HepG2 (cell line): ENCODE measurements around the gene ALG11. TPM values are rescaled to one million over a fixed set of nuclear protein-coding genes. Genes with fewer than 3 reads are reported as not detected.

Experiments
- ATF1 ChIP-seq: IDR thresholded peaks from 2 replicates; pipeline ENCODE4 v1.6.1; 2016; ENCODE audit warnings: mild to moderate bottlenecking, control low read depth
- HNF4G ChIP-seq, 2 experiments: sonication (generic) in 1 of 2; formaldehyde crosslinking in 1 of 2; IDR thresholded peaks; 2 replicates each; pipeline versions ENCODE4 v1.4.0 to v1.6.1; 2011 to 2020; ENCODE audit warnings: borderline replicate concordance in 2 of 2, low read depth in 2 of 2, mild to moderate bottlenecking in 2 of 2, low read length in 1 of 2, missing genetic modification reagents in 1 of 2, moderate library complexity in 1 of 2
- MAFG ChIP-seq: sonication (generic); formaldehyde crosslinking; IDR thresholded peaks from 2 replicates; pipeline ENCODE4 v1.5.1; 2020; ENCODE audit warnings: mild to moderate bottlenecking, missing genetic modification reagents
- MATR3 ChIP-seq: sonication (generic); formaldehyde crosslinking; IDR thresholded peaks from 2 replicates; pipeline ENCODE4 v1.4.0; 2020; ENCODE audit warnings: missing genetic modification reagents
- SMARCE1 ChIP-seq: fragments of 450-650 bp; IDR thresholded peaks from 2 replicates; pipeline ENCODE4 v1.6.1; 2017; ENCODE audit warnings: borderline replicate concordance
- ZFP36L2 ChIP-seq: sonication (generic); formaldehyde crosslinking; IDR thresholded peaks from 2 replicates; pipeline ENCODE4 v1.4.0; 2020; ENCODE audit warnings: missing genetic modification reagents
- ZNF160 ChIP-seq: sonication (generic); formaldehyde crosslinking; IDR thresholded peaks from 2 replicates; pipeline ENCODE4 v1.8.0; 2022; ENCODE audit warnings: mild to moderate bottlenecking, inconsistent platforms, missing genetic modification reagents
- ZNF354B ChIP-seq: sonication (generic); formaldehyde crosslinking; IDR thresholded peaks from 2 replicates; pipeline ENCODE4 v1.8.0; 2022; ENCODE audit warnings: mild to moderate bottlenecking, missing genetic modification reagents
- ZNF660 ChIP-seq: sonication (generic); formaldehyde crosslinking; IDR thresholded peaks from 2 replicates; pipeline ENCODE4 v1.5.1; 2020; ENCODE audit warnings: mild to moderate bottlenecking, low read depth, missing genetic modification reagents, borderline replicate concordance
- polyA plus RNA-seq, 8 experiments: library from polyadenylated mRNA; depleted of rRNA in 3 of 8; stranded (reverse) in 7 of 8; unstranded in 1 of 8; fragments of >200 nt; fragmentation: Illumina TruSeq in 4 of 8; extraction: Trizol in 4 of 8; gene quantifications; 2 replicates each; pipeline versions ENCODE4 v1.2.1 to v1.2.3, GENCODE V29; 2011 to 2016; ENCODE audit warnings: low read depth in 4 of 8, missing spikeins in 1 of 8, mixed read lengths in 1 of 8; ENCODE audit not compliant: insufficient read depth in 1 of 8
- total RNA-seq, 5 experiments: library from RNA; depleted of rRNA; stranded (reverse); fragments of >200 nt; fragmentation: Illumina TruSeq; extraction: Trizol; gene quantifications; 2 replicates each; pipeline ENCODE4 v1.2.3, GENCODE V29; 2016; ENCODE audit warnings: low read depth in 1 of 5
- TF ChIP-seq, protein P1 (sequence below), 2 experiments: sonication (generic) in 1 of 2; formaldehyde crosslinking in 1 of 2; IDR thresholded peaks; 2 replicates each; pipeline versions ENCODE4 v1.6.1 to v1.9.0; 2014 to 2022; ENCODE audit warnings: antibody characterized with exemption in 1 of 2, borderline replicate concordance in 1 of 2, inconsistent platforms in 1 of 2, low read depth in 1 of 2, missing genetic modification reagents in 1 of 2
- TF ChIP-seq, protein P2 (sequence below): sonication (generic); formaldehyde crosslinking; IDR thresholded peaks from 2 replicates; pipeline ENCODE4 v1.4.0; 2020; ENCODE audit warnings: mild to moderate bottlenecking, missing genetic modification reagents
- TF ChIP-seq, protein P3 (sequence below): sonication (generic); formaldehyde crosslinking; IDR thresholded peaks from 2 replicates; pipeline ENCODE4; 2020; ENCODE audit warnings: missing genetic modification reagents, mild to moderate bottlenecking, borderline replicate concordance
- TF ChIP-seq, protein P4 (sequence below): sonication (generic); formaldehyde crosslinking; IDR thresholded peaks from 2 replicates; pipeline ENCODE4 v1.4.0; 2020; ENCODE audit warnings: mild to moderate bottlenecking, missing genetic modification reagents, borderline replicate concordance

ALG11 gene
- total and polyA plus RNA-seq, 2 of the 13 experiments (the other 11 are each of a cell fraction or from before 2014, with no cell fraction given) = 14.7 to 27.9 TPM

- TF ChIP-seq, protein P1, sequence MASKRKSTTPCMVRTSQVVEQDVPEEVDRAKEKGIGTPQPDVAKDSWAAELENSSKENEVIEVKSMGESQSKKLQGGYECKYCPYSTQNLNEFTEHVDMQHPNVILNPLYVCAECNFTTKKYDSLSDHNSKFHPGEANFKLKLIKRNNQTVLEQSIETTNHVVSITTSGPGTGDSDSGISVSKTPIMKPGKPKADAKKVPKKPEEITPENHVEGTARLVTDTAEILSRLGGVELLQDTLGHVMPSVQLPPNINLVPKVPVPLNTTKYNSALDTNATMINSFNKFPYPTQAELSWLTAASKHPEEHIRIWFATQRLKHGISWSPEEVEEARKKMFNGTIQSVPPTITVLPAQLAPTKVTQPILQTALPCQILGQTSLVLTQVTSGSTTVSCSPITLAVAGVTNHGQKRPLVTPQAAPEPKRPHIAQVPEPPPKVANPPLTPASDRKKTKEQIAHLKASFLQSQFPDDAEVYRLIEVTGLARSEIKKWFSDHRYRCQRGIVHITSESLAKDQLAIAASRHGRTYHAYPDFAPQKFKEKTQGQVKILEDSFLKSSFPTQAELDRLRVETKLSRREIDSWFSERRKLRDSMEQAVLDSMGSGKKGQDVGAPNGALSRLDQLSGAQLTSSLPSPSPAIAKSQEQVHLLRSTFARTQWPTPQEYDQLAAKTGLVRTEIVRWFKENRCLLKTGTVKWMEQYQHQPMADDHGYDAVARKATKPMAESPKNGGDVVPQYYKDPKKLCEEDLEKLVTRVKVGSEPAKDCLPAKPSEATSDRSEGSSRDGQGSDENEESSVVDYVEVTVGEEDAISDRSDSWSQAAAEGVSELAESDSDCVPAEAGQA (IDR thresholded peaks at IDR 0.05; ENCODE audit: low read depth) = peak; percentile 45
- TF ChIP-seq, protein P1 (CRISPR knock-in tag; IDR thresholded peaks at IDR 0.05; ENCODE audit: borderline replicate concordance) = 0 out of 2 replicates have a peak, but pooled peaks have one; percentile 30
- TF ChIP-seq ZFP36L2 (CRISPR knock-in tag) (no peak), MATR3 (no peak), ZNF660 (CRISPR knock-in tag) (no peak), SMARCE1 (no peak), ATF1 (CRISPR knock-in tag) (peak; percentile 83), HNF4G (IDR thresholded peaks at IDR 0.05; ENCODE audit: borderline replicate concordance, low read depth, low read length) (peak; percentile 98), HNF4G (CRISPR knock-in tag; IDR thresholded peaks at IDR 0.05; ENCODE audit: borderline replicate concordance, low read depth) (peak; percentile 100), ZNF354B (CRISPR knock-in tag) (no peak), MAFG (CRISPR knock-in tag) (peak; percentile 55; the same call in 1 of the 2 replicates), ZNF160 (CRISPR knock-in tag) (no peak)
- TF ChIP-seq, protein P2, sequence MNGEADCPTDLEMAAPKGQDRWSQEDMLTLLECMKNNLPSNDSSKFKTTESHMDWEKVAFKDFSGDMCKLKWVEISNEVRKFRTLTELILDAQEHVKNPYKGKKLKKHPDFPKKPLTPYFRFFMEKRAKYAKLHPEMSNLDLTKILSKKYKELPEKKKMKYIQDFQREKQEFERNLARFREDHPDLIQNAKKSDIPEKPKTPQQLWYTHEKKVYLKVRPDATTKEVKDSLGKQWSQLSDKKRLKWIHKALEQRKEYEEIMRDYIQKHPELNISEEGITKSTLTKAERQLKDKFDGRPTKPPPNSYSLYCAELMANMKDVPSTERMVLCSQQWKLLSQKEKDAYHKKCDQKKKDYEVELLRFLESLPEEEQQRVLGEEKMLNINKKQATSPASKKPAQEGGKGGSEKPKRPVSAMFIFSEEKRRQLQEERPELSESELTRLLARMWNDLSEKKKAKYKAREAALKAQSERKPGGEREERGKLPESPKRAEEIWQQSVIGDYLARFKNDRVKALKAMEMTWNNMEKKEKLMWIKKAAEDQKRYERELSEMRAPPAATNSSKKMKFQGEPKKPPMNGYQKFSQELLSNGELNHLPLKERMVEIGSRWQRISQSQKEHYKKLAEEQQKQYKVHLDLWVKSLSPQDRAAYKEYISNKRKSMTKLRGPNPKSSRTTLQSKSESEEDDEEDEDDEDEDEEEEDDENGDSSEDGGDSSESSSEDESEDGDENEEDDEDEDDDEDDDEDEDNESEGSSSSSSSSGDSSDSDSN (CRISPR knock-in tag) = peak; percentile 99
- TF ChIP-seq, protein P3, sequence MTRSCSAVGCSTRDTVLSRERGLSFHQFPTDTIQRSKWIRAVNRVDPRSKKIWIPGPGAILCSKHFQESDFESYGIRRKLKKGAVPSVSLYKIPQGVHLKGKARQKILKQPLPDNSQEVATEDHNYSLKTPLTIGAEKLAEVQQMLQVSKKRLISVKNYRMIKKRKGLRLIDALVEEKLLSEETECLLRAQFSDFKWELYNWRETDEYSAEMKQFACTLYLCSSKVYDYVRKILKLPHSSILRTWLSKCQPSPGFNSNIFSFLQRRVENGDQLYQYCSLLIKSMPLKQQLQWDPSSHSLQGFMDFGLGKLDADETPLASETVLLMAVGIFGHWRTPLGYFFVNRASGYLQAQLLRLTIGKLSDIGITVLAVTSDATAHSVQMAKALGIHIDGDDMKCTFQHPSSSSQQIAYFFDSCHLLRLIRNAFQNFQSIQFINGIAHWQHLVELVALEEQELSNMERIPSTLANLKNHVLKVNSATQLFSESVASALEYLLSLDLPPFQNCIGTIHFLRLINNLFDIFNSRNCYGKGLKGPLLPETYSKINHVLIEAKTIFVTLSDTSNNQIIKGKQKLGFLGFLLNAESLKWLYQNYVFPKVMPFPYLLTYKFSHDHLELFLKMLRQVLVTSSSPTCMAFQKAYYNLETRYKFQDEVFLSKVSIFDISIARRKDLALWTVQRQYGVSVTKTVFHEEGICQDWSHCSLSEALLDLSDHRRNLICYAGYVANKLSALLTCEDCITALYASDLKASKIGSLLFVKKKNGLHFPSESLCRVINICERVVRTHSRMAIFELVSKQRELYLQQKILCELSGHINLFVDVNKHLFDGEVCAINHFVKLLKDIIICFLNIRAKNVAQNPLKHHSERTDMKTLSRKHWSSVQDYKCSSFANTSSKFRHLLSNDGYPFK = peak; percentile 86
- TF ChIP-seq, protein P4, sequence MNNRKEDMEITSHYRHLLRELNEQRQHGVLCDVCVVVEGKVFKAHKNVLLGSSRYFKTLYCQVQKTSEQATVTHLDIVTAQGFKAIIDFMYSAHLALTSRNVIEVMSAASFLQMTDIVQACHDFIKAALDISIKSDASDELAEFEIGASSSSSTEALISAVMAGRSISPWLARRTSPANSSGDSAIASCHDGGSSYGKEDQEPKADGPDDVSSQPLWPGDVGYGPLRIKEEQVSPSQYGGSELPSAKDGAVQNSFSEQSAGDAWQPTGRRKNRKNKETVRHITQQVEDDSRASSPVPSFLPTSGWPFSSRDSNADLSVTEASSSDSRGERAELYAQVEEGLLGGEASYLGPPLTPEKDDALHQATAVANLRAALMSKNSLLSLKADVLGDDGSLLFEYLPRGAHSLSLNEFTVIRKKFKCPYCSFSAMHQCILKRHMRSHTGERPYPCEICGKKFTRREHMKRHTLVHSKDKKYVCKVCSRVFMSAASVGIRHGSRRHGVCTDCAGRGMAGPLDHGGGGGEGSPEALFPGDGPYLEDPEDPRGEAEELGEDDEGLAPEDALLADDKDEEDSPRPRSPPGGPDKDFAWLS (CRISPR knock-in tag) = no peak
These were observed at the start of gene ALG11 (continued) for GRCh38 chr13:52011632-52012511.
